ENCODE measurements around the gene ADAM12. TPM values are rescaled to one million over a fixed set of nuclear protein-coding genes. Genes with fewer than 3 reads are reported as not detected.

The ADAM12 gene
- total and polyA plus RNA-seq, 2 experiments from 2014 or later, result 0.13 to 0.87 TPM

DNA sequence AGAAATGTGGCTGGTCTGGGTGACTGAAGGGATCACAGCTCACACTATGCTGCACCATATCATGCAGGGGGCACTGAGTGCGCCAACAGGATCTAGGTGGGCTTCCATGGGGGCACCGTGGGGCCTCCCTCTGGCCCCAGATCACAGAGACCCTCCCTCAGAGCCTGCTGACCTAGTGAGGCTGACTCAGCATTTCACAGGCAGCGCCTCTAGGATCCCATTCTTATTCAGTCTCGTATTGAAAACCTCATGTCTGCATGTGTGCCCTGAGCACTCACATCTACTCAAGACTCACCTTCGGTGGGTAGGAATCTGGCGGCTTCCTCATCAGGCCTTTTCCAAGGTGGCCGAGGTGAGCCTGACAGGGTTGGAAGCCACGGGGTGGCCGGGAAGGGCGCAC, 350.3 kb downstream of the ADAM12 start (continued):
- TF ChIP-seq, protein P1, sequence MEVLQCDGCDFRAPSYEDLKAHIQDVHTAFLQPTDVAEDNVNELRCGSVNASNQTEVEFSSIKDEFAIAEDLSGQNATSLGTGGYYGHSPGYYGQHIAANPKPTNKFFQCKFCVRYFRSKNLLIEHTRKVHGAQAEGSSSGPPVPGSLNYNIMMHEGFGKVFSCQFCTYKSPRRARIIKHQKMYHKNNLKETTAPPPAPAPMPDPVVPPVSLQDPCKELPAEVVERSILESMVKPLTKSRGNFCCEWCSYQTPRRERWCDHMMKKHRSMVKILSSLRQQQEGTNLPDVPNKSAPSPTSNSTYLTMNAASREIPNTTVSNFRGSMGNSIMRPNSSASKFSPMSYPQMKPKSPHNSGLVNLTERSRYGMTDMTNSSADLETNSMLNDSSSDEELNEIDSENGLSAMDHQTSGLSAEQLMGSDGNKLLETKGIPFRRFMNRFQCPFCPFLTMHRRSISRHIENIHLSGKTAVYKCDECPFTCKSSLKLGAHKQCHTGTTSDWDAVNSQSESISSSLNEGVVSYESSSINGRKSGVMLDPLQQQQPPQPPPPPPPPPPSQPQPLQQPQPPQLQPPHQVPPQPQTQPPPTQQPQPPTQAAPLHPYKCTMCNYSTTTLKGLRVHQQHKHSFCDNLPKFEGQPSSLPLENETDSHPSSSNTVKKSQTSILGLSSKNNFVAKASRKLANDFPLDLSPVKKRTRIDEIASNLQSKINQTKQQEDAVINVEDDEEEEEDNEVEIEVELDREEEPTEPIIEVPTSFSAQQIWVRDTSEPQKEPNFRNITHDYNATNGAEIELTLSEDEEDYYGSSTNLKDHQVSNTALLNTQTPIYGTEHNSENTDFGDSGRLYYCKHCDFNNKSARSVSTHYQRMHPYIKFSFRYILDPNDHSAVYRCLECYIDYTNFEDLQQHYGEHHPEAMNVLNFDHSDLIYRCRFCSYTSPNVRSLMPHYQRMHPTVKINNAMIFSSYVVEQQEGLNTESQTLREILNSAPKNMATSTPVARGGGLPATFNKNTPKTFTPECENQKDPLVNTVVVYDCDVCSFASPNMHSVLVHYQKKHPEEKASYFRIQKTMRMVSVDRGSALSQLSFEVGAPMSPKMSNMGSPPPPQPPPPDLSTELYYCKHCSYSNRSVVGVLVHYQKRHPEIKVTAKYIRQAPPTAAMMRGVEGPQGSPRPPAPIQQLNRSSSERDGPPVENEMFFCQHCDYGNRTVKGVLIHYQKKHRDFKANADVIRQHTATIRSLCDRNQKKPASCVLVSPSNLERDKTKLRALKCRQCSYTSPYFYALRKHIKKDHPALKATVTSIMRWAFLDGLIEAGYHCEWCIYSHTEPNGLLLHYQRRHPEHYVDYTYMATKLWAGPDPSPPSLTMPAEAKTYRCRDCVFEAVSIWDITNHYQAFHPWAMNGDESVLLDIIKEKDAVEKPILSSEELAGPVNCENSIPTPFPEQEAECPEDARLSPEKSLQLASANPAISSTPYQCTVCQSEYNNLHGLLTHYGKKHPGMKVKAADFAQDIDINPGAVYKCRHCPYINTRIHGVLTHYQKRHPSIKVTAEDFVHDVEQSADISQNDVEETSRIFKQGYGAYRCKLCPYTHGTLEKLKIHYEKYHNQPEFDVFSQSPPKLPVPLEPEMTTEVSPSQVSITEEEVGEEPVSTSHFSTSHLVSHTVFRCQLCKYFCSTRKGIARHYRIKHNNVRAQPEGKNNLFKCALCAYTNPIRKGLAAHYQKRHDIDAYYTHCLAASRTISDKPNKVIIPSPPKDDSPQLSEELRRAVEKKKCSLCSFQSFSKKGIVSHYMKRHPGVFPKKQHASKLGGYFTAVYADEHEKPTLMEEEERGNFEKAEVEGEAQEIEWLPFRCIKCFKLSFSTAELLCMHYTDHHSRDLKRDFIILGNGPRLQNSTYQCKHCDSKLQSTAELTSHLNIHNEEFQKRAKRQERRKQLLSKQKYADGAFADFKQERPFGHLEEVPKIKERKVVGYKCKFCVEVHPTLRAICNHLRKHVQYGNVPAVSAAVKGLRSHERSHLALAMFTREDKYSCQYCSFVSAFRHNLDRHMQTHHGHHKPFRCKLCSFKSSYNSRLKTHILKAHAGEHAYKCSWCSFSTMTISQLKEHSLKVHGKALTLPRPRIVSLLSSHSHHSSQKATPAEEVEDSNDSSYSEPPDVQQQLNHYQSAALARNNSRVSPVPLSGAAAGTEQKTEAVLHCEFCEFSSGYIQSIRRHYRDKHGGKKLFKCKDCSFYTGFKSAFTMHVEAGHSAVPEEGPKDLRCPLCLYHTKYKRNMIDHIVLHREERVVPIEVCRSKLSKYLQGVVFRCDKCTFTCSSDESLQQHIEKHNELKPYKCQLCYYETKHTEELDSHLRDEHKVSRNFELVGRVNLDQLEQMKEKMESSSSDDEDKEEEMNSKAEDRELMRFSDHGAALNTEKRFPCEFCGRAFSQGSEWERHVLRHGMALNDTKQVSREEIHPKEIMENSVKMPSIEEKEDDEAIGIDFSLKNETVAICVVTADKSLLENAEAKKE (CRISPR knock-in tag; IDR thresholded peaks at IDR 0.05), result no peak
- TF ChIP-seq STAT1 (IDR thresholded peaks at IDR 0.05; ENCODE audit: unreplicated experiment) (no peak), EZH2phosphoT487 (IDR thresholded peaks at IDR 0.05; ENCODE audit: unreplicated experiment) (no peak)
- TF ChIP-seq, protein P2, sequence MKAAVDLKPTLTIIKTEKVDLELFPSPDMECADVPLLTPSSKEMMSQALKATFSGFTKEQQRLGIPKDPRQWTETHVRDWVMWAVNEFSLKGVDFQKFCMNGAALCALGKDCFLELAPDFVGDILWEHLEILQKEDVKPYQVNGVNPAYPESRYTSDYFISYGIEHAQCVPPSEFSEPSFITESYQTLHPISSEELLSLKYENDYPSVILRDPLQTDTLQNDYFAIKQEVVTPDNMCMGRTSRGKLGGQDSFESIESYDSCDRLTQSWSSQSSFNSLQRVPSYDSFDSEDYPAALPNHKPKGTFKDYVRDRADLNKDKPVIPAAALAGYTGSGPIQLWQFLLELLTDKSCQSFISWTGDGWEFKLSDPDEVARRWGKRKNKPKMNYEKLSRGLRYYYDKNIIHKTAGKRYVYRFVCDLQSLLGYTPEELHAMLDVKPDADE (IDR thresholded peaks at IDR 0.05), result no peak

DNA sequence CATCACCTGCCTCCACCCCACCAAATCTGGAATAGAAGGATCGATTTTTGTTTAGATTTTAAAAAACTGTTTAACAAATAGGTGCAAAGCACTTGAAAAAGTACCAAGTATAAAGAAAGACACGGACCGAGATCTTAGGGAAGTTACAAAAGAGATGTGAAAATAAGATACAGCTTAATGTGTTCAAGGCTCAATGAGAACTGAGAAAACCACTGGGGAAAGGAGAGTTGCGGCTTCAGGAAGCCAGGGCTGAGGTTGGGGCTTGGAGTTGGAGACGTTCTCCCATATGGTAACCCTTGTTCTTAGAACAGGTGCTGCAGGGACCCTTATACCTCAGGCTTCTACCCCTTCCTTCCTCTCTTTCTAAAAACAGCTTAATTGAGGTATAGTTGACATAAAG, 351.8 kb downstream of the ADAM12 start:
- H3K36me3 Mint-ChIP-seq (ENCODE audit: low read depth), result 0 out of 3 replicates have a peak, but pooled peaks cover 3% of the 10 kb centered on the region
- Histone ChIP-seq H4K20me1 (replicated peaks; ENCODE audit: insufficient read depth) (no peaks in the 10 kb centered on the region), H2AFZ (no peak overlapping the region), H3K79me2 (replicated peaks; ENCODE audit: insufficient read depth) (no peaks in the 10 kb centered on the region), H3K36me3 (ENCODE audit: insufficient read depth) (0 out of 2 replicates have a peak, but pooled peaks cover 4% of the 10 kb centered on the region), H3K27me3 (ENCODE audit: insufficient read depth) (no peaks in the 10 kb centered on the region), H3K27ac (ENCODE audit: low read depth) (no peak overlapping the region), H3K4me3 (no peak overlapping the region), H3K4me1 (ENCODE audit: insufficient read depth) (no peaks in the 10 kb centered on the region), H3K4me2 (no peak overlapping the region), H3K9me2 (ENCODE audit: insufficient read depth) (no peaks in the 10 kb centered on the region), H3F3A (replicated peaks; ENCODE audit: low read depth) (no peaks in the 10 kb centered on the region)
- no peak overlapping the region for H3K4me3 Mint-ChIP-seq
- H3K4me1 Mint-ChIP-seq, result peaks cover 12% of the 10 kb centered on the region
- H3K27ac Mint-ChIP-seq, result no peak overlapping the region
- DNase-seq (ENCODE audit: low spot score) (no peak), ATAC-seq (no peak)
- peaks cover 8% of the 10 kb centered on the region; the same call in 2 of the 3 replicates for H3K9me3 Mint-ChIP-seq
- H3K27me3 Mint-ChIP-seq (ENCODE audit: insufficient read depth, low read depth, poor library complexity), result no peaks in the 10 kb centered on the region
- TF ChIP-seq JUNB (IDR thresholded peaks at IDR 0.05; ENCODE audit: unreplicated experiment) (no peak), ZNF331 (CRISPR knock-in tag; IDR thresholded peaks at IDR 0.05; ENCODE audit: low read depth) (no peak), ZNF114 (CRISPR knock-in tag; IDR thresholded peaks at IDR 0.05) (no peak)
- TF ChIP-seq, protein P1 (CRISPR knock-in tag; IDR thresholded peaks at IDR 0.05), result no peak
